ENCODE results near the gene VAMP8. TPM values are rescaled to one million over a fixed set of nuclear protein-coding genes. Genes with fewer than 3 reads are reported as not detected.
A peak's percentile ranks its signal among the peaks of the same experiment; 100 is the strongest.

Gene VAMP8
- total RNA-seq = 100 to 1,000 TPM; 112 to 114 TPM

- Mint-ChIP-seq H3K4me1 (ENCODE audit: low read depth) (peaks cover 28% of the 10 kb centered on the region), H3K27ac (peak within 1 kb of the TSS; percentile 87), H3K9me3 (no peaks in the 10 kb centered on the region), H3K27me3 (no peaks in the 10 kb centered on the region), H3K36me3 (peaks cover 15% of the 10 kb centered on the region), H3K4me3 (peak within 1 kb of the TSS; percentile 95)
- intact Hi-C loops (cut with micrococcal nuclease) = loop anchor here (1.0 to 2.0 kb wide), 2 partner anchors 16 to 17 kb away; partner anchors contain the start of genes GGCX and RNF181
- ChIA-PET POLR2A (interaction anchor here (0.5 to 3.1 kb wide), 11 partner anchors 10 to 250 kb away, joined by 3 to 20 read pairs (median 5); partner anchors contain the start of genes GGCX, MAT2A, RNF181 and SH2D6), CTCF (interaction anchor here (0.8 to 2.2 kb wide), 6 partner anchors 17 to 157 kb away, joined by 3 to 10 read pairs (median 5); partner anchors contain the start of gene RNF181)
- DNase-seq = peak; percentile 83
Observed at GRCh38 chr2:85577386-85578242, at the start of gene VAMP8. TSS of gene VAMP8 (plus strand) at chr2:85577586. CDS start at chr2:85577647, 61 bp downstream.

DNA sequence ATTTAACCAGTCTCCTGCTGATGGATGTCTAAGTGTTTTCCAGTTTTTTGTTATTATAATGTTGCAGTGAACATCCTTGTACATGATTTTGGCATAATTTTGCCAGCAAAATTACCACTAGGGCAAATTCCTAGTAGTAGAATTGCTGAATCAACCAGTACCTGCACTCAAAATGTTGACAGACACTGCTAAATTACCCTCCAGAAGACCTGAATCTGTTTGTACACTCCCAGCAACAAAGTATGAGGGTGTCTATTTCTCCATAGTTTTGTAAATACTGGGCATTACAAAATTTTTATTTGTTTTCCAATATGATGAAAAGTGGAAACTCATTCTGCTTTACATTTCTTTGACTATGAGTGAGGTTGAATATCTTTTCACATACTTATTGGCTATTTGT lies 49.6 kb upstream of the VAMP8 start:
- no peaks in the 10 kb centered on the region for H3K9me3 Mint-ChIP-seq
- intact Hi-C loops (cut with micrococcal nuclease) = no loop called here
- POLR2A ChIA-PET = no interaction called here

DNA sequence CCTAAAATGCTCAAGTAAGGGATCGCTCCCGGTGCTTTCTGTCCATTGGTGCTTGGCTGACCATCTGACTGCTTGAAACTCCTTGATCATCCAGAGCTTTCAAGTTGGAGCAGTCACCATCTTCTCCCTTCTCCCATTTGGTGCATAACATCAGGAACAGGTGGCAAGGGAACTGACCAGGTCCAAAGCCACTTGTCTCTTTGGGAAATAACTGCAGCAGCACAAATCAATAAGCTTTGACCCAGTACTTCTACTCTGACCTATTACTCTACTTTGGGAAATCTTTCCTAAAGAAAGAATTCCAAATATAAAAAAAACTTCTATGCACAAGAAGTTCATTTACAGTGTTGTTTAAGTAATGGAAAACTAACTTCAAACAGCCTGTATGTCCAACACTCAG lies 49.0 kb upstream of the VAMP8 start:
- Mint-ChIP-seq H3K4me1 (ENCODE audit: low read depth) (no peaks in the 10 kb centered on the region), H3K27me3 (peaks cover 3% of the 10 kb centered on the region), H3K36me3 (no peaks in the 10 kb centered on the region), H3K9me3 (no peaks in the 10 kb centered on the region), H3K4me3 (no peak overlapping the region), H3K27ac (no peak overlapping the region)
- intact Hi-C loops (cut with micrococcal nuclease) = no loop called here
- CTCF ChIA-PET = no interaction called here
- DNase-seq = no peak
- POLR2A ChIA-PET = no interaction called here

More for the DNA sequence above, 49.6 kb upstream of the VAMP8 start:
- H3K4me1 Mint-ChIP-seq (ENCODE audit: low read depth) = no peaks in the 10 kb centered on the region
- no peak overlapping the region for H3K27ac Mint-ChIP-seq
- no peaks in the 10 kb centered on the region for H3K36me3 Mint-ChIP-seq
- no peak for DNase-seq
- H3K27me3 Mint-ChIP-seq = peaks cover 3% of the 10 kb centered on the region
- H3K4me3 Mint-ChIP-seq = no peak overlapping the region
- CTCF ChIA-PET = no interaction called here

GRCh38 chr2:85529809-85530208 lies 47.6 kb upstream of the VAMP8 start:
- Mint-ChIP-seq H3K4me3 (no peak overlapping the region), H3K27ac (no peak overlapping the region), H3K36me3 (no peaks in the 10 kb centered on the region), H3K27me3 (peaks cover 3% of the 10 kb centered on the region), H3K9me3 (no peaks in the 10 kb centered on the region), H3K4me1 (ENCODE audit: low read depth) (no peaks in the 10 kb centered on the region)
- intact Hi-C loops (cut with micrococcal nuclease) = no loop called here
- CTCF ChIA-PET = interaction anchor here (0.6 kb wide), 1 partner anchor 9 kb away, joined by 3 read pairs; the partner anchor contains the start of gene MAT2A
- POLR2A ChIA-PET = interaction anchor here (1.6 kb wide), 1 partner anchor 9 kb away, joined by 4 read pairs; the partner anchor contains the start of gene MAT2A
- DNase-seq = no peak

GRCh38 chr2:85531589-85531988 lies 45.8 kb upstream of the VAMP8 start:
- no peak for DNase-seq
- ChIA-PET CTCF (no interaction called here), POLR2A (interaction anchor here (0.7 kb wide), 1 partner anchor 12 kb away, joined by 3 read pairs; no protein-coding TSS in a partner anchor)
- Mint-ChIP-seq H3K27ac (no peak overlapping the region), H3K4me1 (ENCODE audit: low read depth) (peaks cover 4% of the 10 kb centered on the region), H3K9me3 (no peaks in the 10 kb centered on the region), H3K4me3 (no peak overlapping the region), H3K27me3 (peaks cover 3% of the 10 kb centered on the region), H3K36me3 (no peaks in the 10 kb centered on the region)
- intact Hi-C loops (cut with micrococcal nuclease) = no loop called here

- ChIA-PET POLR2A (interaction anchor here (0.9 to 1.3 kb wide), 2 partner anchors 12 to 97 kb away, joined by 3 read pairs; no protein-coding TSS in a partner anchor), CTCF (interaction anchor here (1.4 to 2.0 kb wide), 2 partner anchors 18 to 103 kb away, joined by 4 to 8 read pairs; no protein-coding TSS in a partner anchor)
- no peaks in the 10 kb centered on the region for H3K27me3 Mint-ChIP-seq
- no peak overlapping the region for H3K4me3 Mint-ChIP-seq
- H3K9me3 Mint-ChIP-seq = no peaks in the 10 kb centered on the region
- no peak for DNase-seq
- H3K27ac Mint-ChIP-seq = no peak overlapping the region
- intact Hi-C loops (cut with micrococcal nuclease) = no loop called here
- H3K4me1 Mint-ChIP-seq (ENCODE audit: low read depth) = peaks cover 15% of the 10 kb centered on the region
- peaks cover 10% of the 10 kb centered on the region for H3K36me3 Mint-ChIP-seq
Observed at GRCh38 chr2:85534099-85534498, 43.3 kb upstream of the VAMP8 start.

DNA sequence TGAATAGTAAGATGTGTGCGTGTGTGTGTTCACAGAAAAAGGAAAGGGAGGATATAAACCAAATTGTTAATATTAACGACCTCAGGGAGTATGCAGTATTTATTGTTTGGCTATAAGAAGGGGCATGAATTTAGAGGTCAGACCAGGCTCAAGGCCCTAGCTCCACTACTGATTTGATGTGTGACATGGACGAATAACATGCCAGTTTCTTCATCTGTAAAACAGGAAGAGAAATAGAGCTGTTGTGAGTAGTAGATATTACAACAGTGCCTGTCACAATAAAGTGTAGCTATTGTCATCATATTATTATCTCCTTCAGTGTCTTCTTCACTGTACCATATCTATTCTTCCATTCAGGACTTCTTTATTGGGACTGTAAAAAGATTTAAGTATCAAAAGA lies 42.5 kb upstream of the VAMP8 start:
- peaks cover 15% of the 10 kb centered on the region for H3K4me1 Mint-ChIP-seq (ENCODE audit: low read depth)
- ChIA-PET POLR2A (interaction anchor here (0.6 to 1.3 kb wide), 3 partner anchors 11 to 97 kb away, joined by 3 read pairs; no protein-coding TSS in a partner anchor), CTCF (interaction anchor here (0.6 to 2.0 kb wide), 5 partner anchors 8 to 556 kb away, joined by 3 to 8 read pairs (median 4); no protein-coding TSS in a partner anchor)
- H3K27ac Mint-ChIP-seq = no peak overlapping the region
- no peaks in the 10 kb centered on the region for H3K27me3 Mint-ChIP-seq
- H3K9me3 Mint-ChIP-seq = no peaks in the 10 kb centered on the region
- DNase-seq = no peak
- intact Hi-C loops (cut with micrococcal nuclease) = no loop called here
- H3K4me3 Mint-ChIP-seq = no peak overlapping the region
- H3K36me3 Mint-ChIP-seq = peaks cover 16% of the 10 kb centered on the region

DNA sequence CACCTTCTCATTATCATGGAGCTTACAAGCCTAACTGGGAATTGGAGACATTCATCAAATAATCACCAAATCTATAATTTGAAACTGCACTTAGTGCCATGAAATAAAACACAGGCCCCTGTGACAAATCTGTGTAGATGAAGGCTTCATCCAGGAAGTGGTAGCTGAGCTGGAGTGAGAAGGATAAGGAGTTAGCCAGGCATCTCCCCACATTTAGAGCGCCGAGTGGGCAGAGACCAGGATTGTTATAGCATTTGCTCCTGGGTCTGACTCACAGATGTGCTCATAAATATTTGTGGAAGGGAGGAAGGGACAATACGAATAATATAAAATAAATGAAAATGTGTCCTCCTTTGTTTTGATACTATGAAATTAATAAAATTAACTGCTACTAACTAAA lies 40.9 kb upstream of the VAMP8 start:
- ChIA-PET POLR2A (interaction anchor here (1.1 to 4.7 kb wide), 3 partner anchors 9 to 182 kb away, joined by 3 to 80 read pairs (median 4); partner anchors contain the start of genes ELMOD3 and RETSAT), CTCF (interaction anchor here (0.7 to 8.7 kb wide), 3 partner anchors 14 to 1086 kb away, joined by 3 to 62 read pairs (median 4); no protein-coding TSS in a partner anchor)
- H3K9me3 Mint-ChIP-seq = no peaks in the 10 kb centered on the region
- intact Hi-C loops (cut with micrococcal nuclease) = no loop called here
- H3K27me3 Mint-ChIP-seq = no peaks in the 10 kb centered on the region
- H3K4me1 Mint-ChIP-seq (ENCODE audit: low read depth) = peaks cover 25% of the 10 kb centered on the region
- no peak overlapping the region for H3K4me3 Mint-ChIP-seq
- H3K27ac Mint-ChIP-seq = no peak overlapping the region
- no peak for DNase-seq
- peaks cover 32% of the 10 kb centered on the region for H3K36me3 Mint-ChIP-seq

GRCh38 chr2:85537600-85538506 lies 39.5 kb upstream of the VAMP8 start:
- no peaks in the 10 kb centered on the region for H3K27me3 Mint-ChIP-seq
- peaks cover 45% of the 10 kb centered on the region for H3K36me3 Mint-ChIP-seq
- peak overlapping the region; percentile 99 for H3K27ac Mint-ChIP-seq
- intact Hi-C loops (cut with micrococcal nuclease) = loop anchor here (2.0 kb wide), 2 partner anchors 23 to 211 kb away; partner anchors contain the start of genes GGCX and TGOLN2
- DNase-seq = peak; percentile 45
- peak overlapping the region; percentile 92 for H3K4me3 Mint-ChIP-seq
- no peaks in the 10 kb centered on the region for H3K9me3 Mint-ChIP-seq
- CTCF ChIA-PET = interaction anchor here (1.1 to 8.7 kb wide), 6 partner anchors 8 to 125 kb away, joined by 3 to 62 read pairs (median 8); partner anchors contain the start of gene SH2D6
- POLR2A ChIA-PET = interaction anchor here (0.5 to 4.8 kb wide), 20 partner anchors 12 to 631 kb away, joined by 3 to 80 read pairs (median 6); partner anchors contain the start of genes C2orf68, ELMOD3, RETSAT and RNF181
- H3K4me1 Mint-ChIP-seq (ENCODE audit: low read depth) = peaks cover 39% of the 10 kb centered on the region

DNA sequence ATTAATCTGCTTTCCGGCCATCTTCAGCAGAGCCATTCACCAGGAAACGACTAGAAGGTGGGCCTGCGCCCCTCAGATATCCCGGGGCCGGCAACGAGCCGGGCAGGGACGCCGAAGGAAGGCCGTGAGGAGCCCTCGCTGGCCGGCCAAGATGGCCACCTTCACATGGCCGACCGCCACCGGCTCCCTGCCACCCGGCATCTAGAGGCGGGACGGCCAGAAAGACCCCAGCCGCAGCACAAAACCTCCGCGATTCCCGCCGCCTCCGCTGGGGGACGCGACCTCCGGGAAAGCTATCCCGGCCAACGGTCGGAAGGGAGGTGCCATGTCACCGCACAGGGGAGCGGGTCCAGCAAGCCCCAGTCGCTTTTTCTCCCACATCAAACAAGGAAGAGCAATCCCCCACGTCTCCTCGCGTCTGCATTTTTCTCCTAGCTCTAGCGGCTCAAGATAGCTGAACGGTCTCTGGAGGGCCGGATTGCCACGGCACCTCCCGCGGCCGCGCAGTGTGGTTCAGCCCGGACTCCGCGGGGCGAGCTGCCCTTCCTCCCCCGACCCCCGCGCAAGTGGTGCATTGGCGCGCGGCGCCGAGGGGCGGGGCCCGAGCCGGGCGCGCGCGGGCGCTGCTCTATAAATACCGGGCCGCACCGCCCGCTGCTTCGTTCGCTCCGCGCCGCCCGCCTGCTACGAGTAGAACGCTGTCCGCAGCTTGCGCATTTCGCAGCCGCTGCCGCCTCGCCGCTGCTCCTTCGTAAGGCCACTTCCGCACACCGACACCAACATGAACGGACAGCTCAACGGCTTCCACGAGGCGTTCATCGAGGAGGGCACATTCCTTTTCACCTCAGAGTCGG lies 38.7 kb upstream of the VAMP8 start, which contains the start of gene MAT2A:
TSS of gene MAT2A (plus strand) at position 662 of the 854 bp plus-strand sequence. CDS start at position 782, 120 bp downstream.
- peak within 1 kb of the TSS; percentile 99 for H3K27ac Mint-ChIP-seq
- POLR2A ChIA-PET = interaction anchor here (0.8 to 4.8 kb wide), 30 partner anchors 9 to 632 kb away, joined by 3 to 80 read pairs (median 4); partner anchors contain the start of genes C2orf68, ELMOD3, GGCX and RETSAT
- H3K9me3 Mint-ChIP-seq = no peaks in the 10 kb centered on the region

More for the DNA sequence above, 38.7 kb upstream of the VAMP8 start, which contains the start of gene MAT2A:
- DNase-seq = peak; percentile 93
- CTCF ChIA-PET = interaction anchor here (0.7 to 8.7 kb wide), 6 partner anchors 9 to 126 kb away, joined by 3 to 62 read pairs (median 8); partner anchors contain the start of gene SH2D6
- intact Hi-C loops (cut with micrococcal nuclease) = loop anchor here (1.0 to 2.0 kb wide), 6 partner anchors 22 to 212 kb away; partner anchors contain the start of genes ELMOD3, GGCX, RETSAT and SH2D6
- Mint-ChIP-seq H3K27me3 (no peaks in the 10 kb centered on the region), H3K4me1 (ENCODE audit: low read depth) (peaks cover 45% of the 10 kb centered on the region), H3K36me3 (peaks cover 52% of the 10 kb centered on the region), H3K4me3 (peak within 1 kb of the TSS; percentile 92)

Data from activated CD4-positive, alpha-beta memory T cell treated with anti-CD3 and anti-CD28 coated beads for 36 hours (primary cell).